NCI-H1092 (cell line): ENCODE results near the gene STAT1.

ENCODE experiments used
- DNase-seq: peaks from one replicate; lab custom pipeline; 2025; lab: John Stamatoyannopoulos, UW

Gene STAT1

DNA sequence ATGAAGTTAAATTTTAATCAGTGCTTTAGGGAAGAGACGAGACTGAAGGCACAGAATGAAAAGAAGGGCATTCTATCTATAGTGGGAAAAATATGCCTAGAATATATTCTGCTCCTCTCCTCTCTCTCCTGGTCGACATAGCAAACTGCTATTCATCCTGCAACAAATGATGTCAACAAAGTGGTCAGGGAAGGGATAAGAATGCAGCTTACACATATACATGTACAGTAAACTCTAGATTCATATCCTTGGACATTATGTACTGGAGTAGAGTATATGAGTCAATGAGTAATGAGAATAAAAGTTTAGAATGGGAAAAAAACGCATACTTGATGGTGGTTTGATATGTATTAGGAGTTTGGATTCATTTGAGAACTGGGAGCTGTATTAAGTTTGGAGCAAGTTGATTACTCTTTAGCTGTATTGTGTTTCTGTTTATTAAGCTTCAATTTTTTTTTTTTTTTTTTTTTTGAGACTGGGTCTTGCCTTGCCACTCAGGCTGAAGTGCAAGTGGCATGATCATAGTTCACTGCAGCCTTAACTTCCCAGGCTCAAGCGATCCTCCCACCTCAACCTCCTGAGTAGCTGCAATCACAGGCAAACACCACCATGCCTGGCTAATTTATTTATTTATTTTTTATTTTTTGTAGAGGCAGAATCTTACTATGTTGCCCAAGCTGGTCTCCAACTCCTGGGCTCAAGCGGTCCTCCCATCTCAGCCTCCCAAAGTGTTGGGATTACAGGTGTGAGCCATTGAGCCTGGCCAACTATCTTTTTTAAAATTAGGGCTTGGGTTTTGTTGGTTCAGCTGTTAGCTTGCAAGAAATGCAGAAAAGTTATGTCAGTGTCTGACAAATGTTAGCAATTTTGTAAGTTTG, 53.8 kb downstream of the STAT1 start:
- DNase-seq: no peak

DNA sequence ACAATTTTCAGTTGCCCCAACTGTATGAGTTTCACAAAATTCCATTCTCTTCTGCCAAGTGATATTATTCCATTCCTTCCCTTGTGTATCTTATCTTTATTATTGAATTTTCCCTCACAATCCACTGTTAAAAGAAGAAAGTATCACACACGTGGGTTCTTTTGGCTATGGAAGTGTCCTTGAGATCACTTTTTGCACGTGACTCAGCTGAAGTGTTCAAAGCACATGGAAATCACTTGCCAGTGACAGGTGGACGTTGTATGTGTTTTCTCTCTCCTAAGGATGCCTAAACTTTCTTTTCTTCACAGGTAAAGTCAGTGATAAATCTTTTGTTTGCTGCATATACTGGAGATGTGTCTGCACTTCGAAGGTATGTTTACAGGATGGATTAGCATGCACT, 60.7 kb downstream of the STAT1 start:
- no peak for DNase-seq

DNA sequence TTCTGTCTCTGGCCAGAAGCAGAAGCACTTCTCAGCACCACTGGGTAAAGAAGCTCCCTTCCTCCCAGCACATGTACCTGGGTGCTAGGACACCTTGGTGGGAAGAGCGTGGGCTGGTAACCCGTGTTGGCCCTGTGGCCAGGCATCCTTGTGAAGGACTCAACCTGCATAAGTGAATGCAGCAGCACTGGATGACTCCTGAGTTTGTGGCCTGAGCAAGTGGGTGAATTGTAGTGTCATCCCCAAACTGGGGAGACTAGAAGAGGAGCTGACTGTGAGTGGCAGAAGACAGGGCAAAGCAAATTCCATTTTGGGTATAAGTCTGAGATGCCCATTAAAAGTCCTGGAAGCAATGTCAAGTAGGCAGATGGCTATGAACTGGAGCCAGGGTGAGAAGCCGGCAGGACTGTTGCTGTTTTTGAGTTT, 63.4 kb downstream of the STAT1 start:
- DNase-seq: no peak

DNA sequence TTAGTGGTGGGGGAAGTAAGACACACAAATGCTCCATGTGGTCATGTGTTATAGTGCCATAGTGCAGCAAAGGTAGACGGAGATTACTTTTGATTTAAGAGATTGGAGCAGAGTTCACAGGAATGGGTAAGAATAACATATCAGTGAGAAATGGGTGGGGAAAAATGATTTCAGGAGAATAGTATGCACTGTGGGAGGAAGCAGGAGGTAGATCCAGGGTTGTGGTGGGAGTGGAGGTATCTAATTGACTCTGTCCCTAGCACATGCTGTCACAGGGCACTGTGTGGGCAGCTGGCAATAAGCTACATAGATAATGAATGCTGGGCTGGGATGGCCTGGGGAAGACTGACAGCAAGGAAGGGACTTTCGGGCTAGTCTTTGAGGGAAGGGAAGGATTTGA, 65.3 kb downstream of the STAT1 start:
- DNase-seq: no peak

DNA sequence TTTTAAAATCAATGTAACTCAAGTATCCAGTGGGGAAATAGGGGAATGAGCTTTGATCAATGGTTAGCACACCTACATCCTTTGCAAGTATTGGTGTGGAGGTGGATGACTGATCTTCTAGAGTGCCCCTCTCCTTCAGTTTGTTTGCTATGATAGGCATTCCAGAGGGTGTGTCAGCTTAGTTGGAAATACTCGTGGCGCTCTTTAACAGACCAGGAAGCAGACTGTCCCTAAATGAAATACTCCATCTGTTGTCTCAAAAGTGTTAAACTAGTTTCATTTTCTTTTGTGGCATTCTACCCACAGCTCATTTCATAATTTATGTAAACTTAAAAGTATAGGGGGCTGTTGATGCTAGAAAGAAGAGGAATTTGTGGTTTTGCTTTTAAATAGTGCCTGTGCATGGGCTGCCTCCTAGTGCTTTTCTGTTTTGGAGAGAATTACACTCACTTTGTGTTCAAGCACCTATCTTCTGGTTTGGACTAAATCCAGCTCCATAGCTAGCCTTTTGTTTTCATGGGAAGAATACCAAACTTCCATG, 66.2 kb downstream of the STAT1 start:
- no peak for DNase-seq

DNA sequence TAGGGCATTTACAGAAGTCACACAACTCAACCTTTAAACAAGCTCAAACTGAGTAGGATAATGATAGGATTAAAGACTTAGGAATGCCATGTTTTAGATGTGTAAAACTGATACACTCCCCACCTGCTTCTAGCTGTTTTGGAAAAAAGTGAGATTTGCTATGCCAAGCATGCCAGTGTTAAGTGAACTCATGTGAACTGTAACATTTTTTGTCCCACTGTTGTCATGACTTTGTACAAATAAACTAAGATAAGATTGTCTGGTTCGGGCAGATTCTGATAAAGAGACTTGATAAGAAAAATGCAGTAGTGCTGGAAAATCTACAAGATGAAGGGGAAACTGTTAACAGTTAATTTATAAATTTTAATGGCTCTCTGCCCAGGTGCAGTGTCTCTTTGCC, 66.8 kb downstream of the STAT1 start:
- DNase-seq: no peak

DNA sequence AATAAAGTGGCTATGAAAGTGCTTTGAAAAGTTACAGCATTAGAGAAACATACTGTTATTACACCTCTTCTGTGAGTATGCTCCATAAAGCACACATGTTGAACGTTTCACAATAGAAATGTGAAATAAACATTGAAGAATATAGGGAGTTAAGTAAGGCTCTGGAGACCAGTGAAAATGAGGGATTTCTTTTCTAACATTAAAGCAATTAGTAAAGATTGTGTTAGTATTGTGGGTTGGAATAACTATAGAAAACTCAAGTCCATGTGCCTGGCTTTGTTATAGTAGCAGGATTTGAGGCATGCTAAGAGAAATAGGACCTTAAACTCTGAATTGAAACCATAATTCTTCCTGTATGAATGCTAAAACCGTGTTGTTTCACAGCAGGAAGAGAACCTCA, 70.3 kb downstream of the STAT1 start:
- DNase-seq: no peak

DNA sequence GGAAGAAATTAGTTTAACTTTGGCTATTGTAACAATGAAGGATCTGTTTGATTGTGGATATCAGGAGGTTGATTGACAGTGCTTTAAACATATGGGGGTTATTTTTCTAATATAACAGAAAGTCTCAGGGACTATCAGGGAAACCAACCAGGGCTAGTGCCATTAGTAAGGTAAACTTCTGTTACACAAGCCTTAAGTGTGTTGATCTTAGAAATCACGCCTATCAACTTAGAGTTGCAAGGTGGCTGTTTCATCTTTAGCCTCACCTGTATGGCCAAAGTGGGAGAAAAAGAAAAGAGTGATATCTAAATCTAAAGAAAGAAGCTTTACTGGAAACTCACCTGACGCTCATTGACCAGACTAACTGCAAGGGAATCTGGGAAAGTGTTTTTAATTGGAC, 71.3 kb downstream of the STAT1 start:
- DNase-seq: no peak

DNA sequence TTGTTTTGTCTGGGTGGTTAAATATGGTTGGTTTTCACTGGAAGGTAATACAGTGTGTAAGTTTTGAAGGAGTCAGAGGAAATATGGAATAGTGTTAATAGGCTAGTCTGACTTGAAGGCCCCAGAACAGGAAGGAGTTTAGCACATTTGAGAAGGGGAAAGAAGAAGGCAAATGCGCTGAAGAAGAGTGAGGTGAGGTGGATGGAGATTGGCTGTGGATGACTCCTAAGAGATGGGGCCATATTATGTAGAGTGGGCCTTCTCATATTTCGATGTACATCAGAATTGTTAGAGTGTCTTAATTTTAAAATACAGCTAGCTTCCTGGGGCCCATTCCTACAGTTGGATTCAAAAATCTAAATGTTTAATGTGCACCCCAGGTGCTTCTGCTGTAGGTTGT, 72.4 kb downstream of the STAT1 start:
- DNase-seq: no peak

DNA sequence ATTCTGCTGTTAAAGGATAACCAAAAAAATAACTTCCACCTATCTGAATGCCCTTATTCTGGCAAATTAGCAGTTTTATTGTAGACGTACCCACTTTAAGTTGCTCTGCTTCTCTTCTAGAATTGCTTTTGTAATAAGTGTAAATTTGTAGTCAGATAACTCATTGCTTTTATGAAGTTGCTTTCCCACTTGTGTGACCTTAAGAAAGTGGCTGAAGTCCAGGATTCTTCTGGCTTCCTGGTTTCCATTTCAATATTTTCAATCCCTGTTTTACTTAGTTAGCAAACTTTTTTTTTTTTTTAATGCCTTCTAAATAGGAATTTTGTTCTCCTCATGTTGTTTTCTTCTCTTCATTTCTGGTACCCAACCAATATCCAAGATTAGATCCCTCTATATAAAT, 73.5 kb downstream of the STAT1 start:
- no peak for DNase-seq

DNA sequence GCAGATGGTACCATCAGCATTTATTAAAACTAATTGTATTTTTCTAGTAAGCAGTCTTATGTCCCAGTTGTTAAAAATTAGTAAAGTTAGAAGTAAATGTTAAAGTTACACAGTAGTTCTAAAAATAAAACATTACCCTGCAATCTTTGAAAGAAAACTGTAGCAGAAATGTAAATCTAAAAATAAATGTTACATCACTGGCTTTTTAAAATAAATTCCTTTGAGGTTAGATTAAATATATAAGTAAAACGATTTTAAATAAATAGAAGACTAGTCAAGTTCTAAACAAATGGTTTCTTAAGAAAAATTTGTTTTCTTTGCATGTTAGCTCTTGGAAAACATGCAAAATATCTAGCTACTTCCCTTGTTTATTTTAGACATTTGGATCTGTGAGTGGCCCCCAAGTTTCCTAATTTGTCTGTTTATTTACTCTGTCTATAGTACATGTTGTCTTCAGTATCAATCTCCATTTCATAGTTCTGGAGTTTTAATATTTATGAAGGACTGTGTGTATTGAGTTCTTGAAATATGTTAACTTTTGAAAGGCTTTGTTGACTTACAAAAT, 75.1 kb downstream of the STAT1 start:
- no peak for DNase-seq

DNA sequence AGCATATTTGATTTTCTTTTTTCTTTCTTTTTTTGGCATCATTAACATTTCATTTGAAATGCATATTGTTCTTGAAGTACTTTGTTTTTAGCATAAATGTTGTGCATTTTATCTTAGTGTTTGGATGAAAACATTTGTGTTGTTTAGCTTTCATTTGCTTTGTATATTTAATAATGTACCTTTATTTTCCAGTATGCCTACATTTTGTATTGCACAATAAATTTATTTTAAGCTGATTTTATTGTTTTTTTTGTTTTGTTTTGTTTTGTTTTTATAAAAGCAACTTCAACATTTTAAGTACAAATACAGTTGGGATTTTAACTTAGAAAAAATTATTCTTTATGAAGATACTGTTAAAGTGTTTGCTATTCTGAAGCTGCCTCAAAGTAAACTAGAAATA, 78.9 kb downstream of the STAT1 start:
- no peak for DNase-seq

DNA sequence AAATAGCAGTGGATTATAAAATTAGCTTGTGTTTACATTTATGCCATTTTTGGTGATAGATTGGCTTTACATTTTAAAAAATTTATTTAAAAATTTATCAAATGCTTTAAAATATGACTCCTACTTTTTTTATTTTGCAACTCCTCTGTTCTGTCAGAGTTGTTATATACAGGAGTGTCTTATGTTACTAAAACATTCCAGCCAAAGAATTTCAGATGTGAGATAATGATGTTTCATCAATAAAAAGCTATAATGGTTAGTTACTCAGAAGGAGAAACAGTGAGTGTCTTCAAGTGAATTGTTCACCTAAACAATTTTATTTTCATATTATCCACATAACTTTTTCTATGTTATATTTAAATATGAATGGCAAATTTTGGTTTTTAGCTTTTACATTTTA, 80.6 kb downstream of the STAT1 start:
- DNase-seq: no peak

DNA sequence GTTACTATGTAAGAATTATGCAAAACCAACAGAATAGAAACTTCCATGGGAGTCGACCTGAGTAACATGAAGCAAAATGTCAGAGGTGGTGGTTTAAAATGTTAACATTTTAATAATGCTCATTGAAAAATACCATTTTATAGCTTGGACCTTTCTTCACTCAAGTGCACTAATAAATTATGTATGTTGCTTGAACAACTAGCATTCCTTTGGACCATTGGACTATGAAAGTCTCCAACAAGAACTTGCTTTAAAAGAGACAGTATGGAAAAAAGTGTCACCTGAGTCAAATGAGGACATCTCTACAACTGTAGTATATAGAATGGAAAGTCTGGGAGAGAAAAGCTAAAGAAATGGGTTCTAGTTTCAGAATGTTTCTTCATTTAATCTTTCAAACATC, 81.5 kb downstream of the STAT1 start:
- no peak for DNase-seq

DNA sequence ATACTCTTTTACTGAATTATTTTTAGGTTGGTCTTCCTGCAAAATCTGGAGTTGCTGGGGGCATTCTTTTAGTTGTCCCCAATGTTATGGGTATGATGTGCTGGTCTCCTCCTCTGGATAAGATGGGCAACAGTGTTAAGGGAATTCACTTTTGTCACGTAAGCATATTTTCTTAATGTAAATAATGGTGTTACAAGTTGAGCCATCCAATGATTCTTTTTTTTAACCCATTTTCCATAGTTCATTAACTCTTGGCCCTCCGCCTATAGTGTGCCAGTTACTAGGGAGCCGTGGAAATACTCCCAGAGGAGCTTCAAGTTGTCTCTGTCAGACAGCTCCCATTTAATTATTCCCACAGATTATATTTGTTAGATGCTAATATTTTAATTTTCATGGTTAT, 83.6 kb downstream of the STAT1 start:
- DNase-seq: no peak

DNA sequence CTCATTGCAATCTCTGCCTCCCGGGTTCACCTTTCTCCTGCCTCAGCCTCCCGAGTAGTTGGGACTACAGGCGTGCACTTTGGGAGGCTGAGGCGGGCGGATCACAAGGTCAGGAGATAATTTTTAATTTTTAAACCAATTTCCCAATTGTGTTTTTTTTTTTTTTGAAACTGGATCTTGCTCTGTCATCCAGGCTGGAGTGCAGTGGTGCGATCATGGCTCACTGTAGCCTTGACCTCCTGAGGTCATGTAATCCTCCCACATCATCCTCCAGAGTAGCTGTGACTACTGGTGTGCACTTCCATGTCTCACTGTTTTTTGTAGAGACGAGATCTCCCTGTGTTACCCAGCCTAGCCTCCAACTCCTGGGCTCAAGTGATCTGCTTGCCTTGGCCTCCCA, 84.1 kb downstream of the STAT1 start:
- no peak for DNase-seq

DNA sequence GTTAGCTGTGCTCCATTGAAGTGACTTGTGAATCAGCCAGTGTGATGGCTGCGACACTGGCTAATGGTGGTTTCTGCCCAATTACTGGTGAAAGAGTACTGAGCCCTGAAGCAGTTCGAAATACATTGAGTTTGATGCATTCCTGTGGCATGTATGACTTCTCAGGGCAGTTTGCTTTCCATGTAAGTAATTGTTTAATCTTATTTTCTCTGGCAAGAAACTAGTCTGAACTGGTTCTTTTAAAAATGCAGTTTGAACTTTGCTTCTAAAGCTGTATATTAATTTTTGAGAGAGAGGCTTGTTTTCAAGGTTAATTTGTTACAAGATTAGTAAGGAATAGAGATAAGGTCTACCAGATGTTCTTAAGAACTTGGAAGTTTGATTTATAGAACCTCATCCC, 86.7 kb downstream of the STAT1 start:
- no peak for DNase-seq

DNA sequence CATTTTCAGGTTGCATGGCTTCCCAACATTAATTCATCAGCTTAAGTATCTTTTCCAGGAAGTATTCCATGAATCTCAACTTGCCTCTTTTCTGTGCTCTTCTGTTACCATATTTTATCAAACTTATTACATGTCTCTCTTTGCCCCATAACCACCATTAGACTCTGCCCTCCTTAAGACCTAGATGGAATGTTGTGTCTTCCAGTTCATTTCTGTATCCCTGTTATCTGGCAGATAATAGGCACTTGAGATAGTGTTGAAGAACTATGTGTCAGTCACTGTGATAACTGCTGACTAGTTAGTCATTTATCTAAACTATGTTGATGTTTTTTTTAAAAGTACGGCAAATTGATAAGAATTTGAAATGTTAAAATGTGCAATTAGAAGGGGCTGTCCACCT, 91.6 kb downstream of the STAT1 start:
- no peak for DNase-seq

DNA sequence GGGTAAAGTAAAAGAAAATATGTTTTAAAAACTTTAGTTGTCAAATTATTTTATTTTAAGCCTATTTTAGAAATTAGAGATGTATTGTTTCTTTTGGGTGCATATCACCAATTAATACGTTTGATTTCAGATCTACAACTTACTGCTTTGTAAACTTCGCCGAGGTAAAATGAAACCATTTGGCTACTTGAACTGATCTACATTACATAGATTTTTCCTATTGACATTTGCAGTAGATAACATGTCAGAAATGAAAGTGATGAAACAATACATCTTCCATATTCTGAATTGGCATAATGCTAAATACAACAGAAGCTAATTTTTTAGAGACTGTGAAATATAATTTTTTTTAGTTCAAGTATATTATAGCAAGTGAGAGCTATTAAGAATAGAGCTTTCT, 93.9 kb downstream of the STAT1 start:
- DNase-seq: no peak
